Measurements from ENCODE around the gene SHE. TPM values are rescaled to one million over a fixed set of nuclear protein-coding genes. Genes with fewer than 3 reads are reported as not detected.
"Not testable (repeated sequence)": the region's sequence is repeated elsewhere in the genome, so short reads cannot be mapped to it uniquely, and the experiment has no call there.

The SHE gene
- total RNA-seq = not detected in 2 replicates
- polyA plus RNA-seq (2012) = not detected

- no peak for DNase-seq (ENCODE audit: low read depth)
Observed at GRCh38 chr1:154502066-154502743, at the start of gene SHE, which contains the start of gene TDRD10. TSS of gene SHE (minus strand) at chr1:154502412. CDS start at chr1:154502026, 386 bp downstream. TSS of gene TDRD10 (plus strand) at chr1:154502219. CDS start at chr1:154506904, 4,685 bp downstream.

GRCh38 chr1:154551474-154551873 is 49.3 kb upstream of the SHE start:
- DNase-seq (ENCODE audit: low read depth) = no peak

GRCh38 chr1:154550657-154551056 is 48.4 kb upstream of the SHE start:
- DNase-seq (ENCODE audit: low read depth) = no peak

- no peak for DNase-seq (ENCODE audit: low read depth)
Observed at GRCh38 chr1:154550070-154550469, 47.9 kb upstream of the SHE start.

GRCh38 chr1:154549202-154549770 is 47.1 kb upstream of the SHE start:
- no peak for DNase-seq (ENCODE audit: low read depth)

GRCh38 chr1:154548028-154548427 is 45.8 kb upstream of the SHE start:
- DNase-seq (ENCODE audit: low read depth) = no peak

- no peak for DNase-seq (ENCODE audit: low read depth)
Observed at GRCh38 chr1:154547105-154547732, 45.0 kb upstream of the SHE start.

- DNase-seq (ENCODE audit: low read depth) = peak; percentile 72
Observed at GRCh38 chr1:154546264-154547063, 44.3 kb upstream of the SHE start.

GRCh38 chr1:154541231-154541630 is 39.0 kb upstream of the SHE start:
- no peak for DNase-seq (ENCODE audit: low read depth)

GRCh38 chr1:154539486-154540483 is 37.6 kb upstream of the SHE start:
- no peak for DNase-seq (ENCODE audit: low read depth)

GRCh38 chr1:154536570-154536969 is 34.4 kb upstream of the SHE start:
- peak; percentile 49 for DNase-seq (ENCODE audit: low read depth)

- no peak for DNase-seq (ENCODE audit: low read depth)
Observed at GRCh38 chr1:154533952-154534844, 32.0 kb upstream of the SHE start.

GRCh38 chr1:154531950-154532349 is 29.7 kb upstream of the SHE start:
- not testable (repeated sequence) for DNase-seq (ENCODE audit: low read depth)

- no peak for DNase-seq (ENCODE audit: low read depth)
Observed at GRCh38 chr1:154529308-154529707, 27.1 kb upstream of the SHE start.

GRCh38 chr1:154527192-154527591 is 25.0 kb upstream of the SHE start:
- DNase-seq (ENCODE audit: low read depth) = no peak

- DNase-seq (ENCODE audit: low read depth) = no peak
Observed at GRCh38 chr1:154524881-154525280, 22.7 kb upstream of the SHE start.

GRCh38 chr1:154521695-154522094 is 19.5 kb upstream of the SHE start:
- no peak for DNase-seq (ENCODE audit: low read depth)

- DNase-seq (ENCODE audit: low read depth) = peak; percentile 52
Observed at GRCh38 chr1:154520333-154520732, 18.1 kb upstream of the SHE start.

GRCh38 chr1:154519591-154519991 is 17.4 kb upstream of the SHE start:
- DNase-seq (ENCODE audit: low read depth) = no peak
